Esophagus squamous epithelium (tissue), 4 donors: ENCODE data around the gene ACAP1.

Source experiments
- CTCF ChIP-seq, 6 experiments: fragments of 450-650 bp in 4 of 6; fragments of 200-600 bp in 2 of 6; sonication (generic) in 2 of 6; IDR thresholded peaks; one replicate each; pipeline ENCODE4 v1.5.1; 2016 to 2019; ENCODE audit warnings: antibody characterized with exemption in 6 of 6, mild to moderate bottlenecking in 4 of 6, moderate library complexity in 4 of 6
- POLR2A ChIP-seq, 4 donors: fragments of 450-650 bp; IDR thresholded peaks; one replicate each; pipeline ENCODE4 v1.6.1; 2017; ENCODE audit warnings: antibody characterized with exemption in 4 of 4, mild to moderate bottlenecking in 4 of 4, moderate library complexity in 3 of 4

GRCh38 chr17:7318121-7318860 lies 18.0 kb upstream of the ACAP1 start:
- TF ChIP-seq CTCF (IDR thresholded peaks at IDR 0.05): no peak
- TF ChIP-seq POLR2A (IDR thresholded peaks at IDR 0.05): no peak
